ENCODE results near the gene SORL1. TPM values are rescaled to one million over a fixed set of nuclear protein-coding genes. Genes with fewer than 3 reads are reported as not detected.

SORL1 gene
- total and polyA plus RNA-seq, 2 of the 8 experiments (the other 6 are each of a cell fraction or from before 2014, with no cell fraction given): 38.1 to 65.5 TPM

- Histone ChIP-seq H3K79me1 (ENCODE audit: low read depth, low read length) (no peaks in the 10 kb centered on the region), H3K4me2 (ENCODE audit: insufficient read depth in 1 of 2, low read depth in 2 of 2, low read length in 2 of 2) (no peak overlapping the region), H3K79me2 (ENCODE audit: control insufficient read depth in 1 of 2, insufficient read depth in 2 of 2, low read length in 2 of 2) (no peaks in the 10 kb centered on the region), H2BK20ac (ENCODE audit: low read length) (no peak overlapping the region), H4K91ac (replicated peaks; ENCODE audit: insufficient read length, low read length) (no peak overlapping the region), H2AK5ac (ENCODE audit: low read depth, low read length) (no peak overlapping the region), H3K9ac (replicated peaks in 1 of 4; ENCODE audit: extremely low read depth in 1 of 4, low read depth in 3 of 4, low read length in 3 of 4) (no peak overlapping the region), H2BK5ac (ENCODE audit: low read depth, low read length) (no peak overlapping the region), H3K56ac (replicated peaks; ENCODE audit: insufficient read length, low read depth, low read length) (no peak overlapping the region), H3K27ac (ENCODE audit: low read depth, low read length) (no peak overlapping the region), H2BK120ac (replicated peaks; ENCODE audit: low read depth, low read length) (no peak overlapping the region), H3K4me1 (replicated peaks in 1 of 4; ENCODE audit: control insufficient read depth in 3 of 4, insufficient read depth in 4 of 4, low read length in 3 of 4) (peaks cover 0 to 2% (median under 1%) of the 10 kb centered on the region in 4 experiments; a peak in 2 of 7 replicates), H4K5ac (ENCODE audit: insufficient read length, low read depth, low read length) (no peak overlapping the region), H3K27me3 (replicated peaks in 1 of 4; ENCODE audit: control insufficient read depth in 3 of 4, extremely low read depth in 1 of 4, insufficient read depth in 3 of 4, low read length in 3 of 4) (peaks cover 0 to 12% (median 5%) of the 10 kb centered on the region in 4 experiments; a peak in 6 of 7 replicates), H3K14ac (ENCODE audit: insufficient read length) (no peak overlapping the region), H3K23me2 (ENCODE audit: low read depth, low read length) (peaks cover 2% of the 10 kb centered on the region), H3K36me3 (ENCODE audit: control insufficient read depth in 2 of 4, insufficient read depth in 4 of 4, low read length in 3 of 4) (no peaks in the 10 kb centered on the region), H4K20me1 (replicated peaks in 1 of 2; ENCODE audit: control insufficient read depth in 1 of 2, insufficient read depth in 2 of 2, low read length in 2 of 2) (no peaks in the 10 kb centered on the region), H4K8ac (ENCODE audit: extremely low read depth, insufficient read depth, low read length) (no peak overlapping the region), H2BK12ac (ENCODE audit: low read depth, low read length) (no peak overlapping the region), H2AFZ (ENCODE audit: low read length) (no peak overlapping the region), H3K4ac (replicated peaks; ENCODE audit: insufficient read length, low read depth, low read length) (no peak overlapping the region), H2BK15ac (ENCODE audit: low read length) (no peak overlapping the region), H3K18ac (ENCODE audit: extremely low read depth, low read length) (no peak overlapping the region), H3K9me3 (ENCODE audit: insufficient read depth in 2 of 2, low read depth in 1 of 2, low read length in 1 of 2) (no peaks in the 10 kb centered on the region; a peak in 1 of 4 replicates), H3K23ac (ENCODE audit: insufficient read length) (no peak overlapping the region), H3K4me3 (ENCODE audit: extremely low read depth in 1 of 4, insufficient read depth in 2 of 4, low read depth in 3 of 4, low read length in 4 of 4) (no peak overlapping the region)
- POLR2A ChIA-PET (ENCODE audit: partially characterized antibody): no interaction called here
- CTCF ChIA-PET (ENCODE audit: partially characterized antibody): interaction anchor here (0.6 to 1.6 kb wide), 7 partner anchors 9 to 162 kb away, joined by 3 to 6 read pairs (median 5); no protein-coding TSS in a partner anchor
- DNase-seq (ENCODE audit: low read depth in 1 of 2, low spot score in 2 of 2) (no peak), FAIRE-seq (no peak)
- 86% methylated on average over 3 of the region's 3 CpGs; no CpG with 5 or more reads in 1 of the 2 experiments for WGBS, 2 experiments (ENCODE audit: extremely low coverage in 1 of 2, insufficient coverage in 1 of 2, insufficient read length in 1 of 2, insufficient replicate concordance in 2 of 2, low coverage in 1 of 2, low lambda C conversion rate in 2 of 2, missing lambda C conversion rate in 1 of 2)
- TF ChIP-seq SP2 (IDR thresholded peaks at IDR 0.05; ENCODE audit: low read length): no peak
- TF ChIP-seq RBBP5 (IDR thresholded peaks at IDR 0.05; ENCODE audit: borderline replicate concordance, low read depth, low read length): no peak
These were observed 22.6 kb upstream of the SORL1 start for GRCh38 chr11:121429556-121429955.

Measured in H1 (cell line).